HEK293T (cell line): ENCODE data around the gene UGDH.
"Not testable (repeated sequence)": the region's sequence is repeated elsewhere in the genome, so short reads cannot be mapped to it uniquely, and the experiment has no call there.

Experiments
- CTCF ChIA-PET: fragments of 350-600 bp; formaldehyde crosslinking; extraction: SDS; loops from one replicate; lab custom pipeline; 2021; ENCODE audit warnings: antibody characterized with exemption, inconsistent platforms; lab: Yijun Ruan, JAX
- POLR2A ChIA-PET: fragments of 350-600 bp; formaldehyde crosslinking; extraction: SDS; loops from one replicate; lab custom pipeline; 2020; ENCODE audit warnings: antibody characterized with exemption, inconsistent platforms; lab: Yijun Ruan, JAX
- DNase-seq: peaks from one replicate; pipeline ENCODE4 v3.0.0; 2012; ENCODE audit warnings: mixed read lengths; ENCODE audit errors: extremely low spot score
- ARNT ChIP-seq: fragments of 450-650 bp; IDR thresholded peaks from 2 replicates; pipeline ENCODE4 v1.6.1; 2017; ENCODE audit warnings: mild to moderate bottlenecking
- BHLHE40 ChIP-seq: fragments of 450-650 bp; IDR thresholded peaks from 2 replicates; pipeline ENCODE4 v1.6.1; 2016; ENCODE audit warnings: mild to moderate bottlenecking, moderate library complexity, borderline replicate concordance
- CTBP1 ChIP-seq: fragments of 450-650 bp; IDR thresholded peaks from 2 replicates; pipeline ENCODE4 v1.6.1; 2016; ENCODE audit warnings: borderline replicate concordance
- ELF4 ChIP-seq: fragments of 450-650 bp; IDR thresholded peaks from 2 replicates; pipeline ENCODE4 v1.6.1; 2017; ENCODE audit warnings: antibody characterized with exemption
- FOXA1 ChIP-seq: fragments of 450-650 bp; IDR thresholded peaks from 2 replicates; pipeline ENCODE4 v1.6.1; 2016; ENCODE audit warnings: mild to moderate bottlenecking
- FOXK2 ChIP-seq: fragments of 450-650 bp; IDR thresholded peaks from 2 replicates; pipeline ENCODE4 v1.6.1; 2016; ENCODE audit warnings: mild to moderate bottlenecking
- FOXM1 ChIP-seq: fragments of 450-650 bp; IDR thresholded peaks from 2 replicates; pipeline ENCODE4 v1.6.1; 2017; ENCODE audit warnings: mild to moderate bottlenecking, borderline replicate concordance
- HDGF ChIP-seq: fragments of 450-650 bp; IDR thresholded peaks from 2 replicates; pipeline ENCODE4 v1.6.1; 2017; ENCODE audit warnings: antibody characterized with exemption, borderline replicate concordance
- L3MBTL2 ChIP-seq: fragments of 450-650 bp; conservative IDR thresholded peaks from 2 replicates; pipeline ENCODE4 v1.6.1; 2016; ENCODE audit warnings: mild to moderate bottlenecking
- LEF1 ChIP-seq: fragments of 450-650 bp; IDR thresholded peaks from 2 replicates; pipeline ENCODE4 v1.6.1; 2017; ENCODE audit warnings: mild to moderate bottlenecking, borderline replicate concordance
- NFRKB ChIP-seq: fragments of 450-650 bp; IDR thresholded peaks from 2 replicates; pipeline ENCODE4 v1.6.1; 2016; ENCODE audit warnings: mild to moderate bottlenecking, moderate library complexity
- PKNOX1 ChIP-seq: fragments of 450-650 bp; IDR thresholded peaks from 2 replicates; pipeline ENCODE4 v1.6.1; 2016
- SP1 ChIP-seq: fragments of 450-650 bp; IDR thresholded peaks from 2 replicates; pipeline ENCODE4 v1.6.1; 2017
- SUZ12 ChIP-seq: fragments of 450-650 bp; IDR thresholded peaks from 2 replicates; pipeline ENCODE4 v1.6.1; 2016; ENCODE audit warnings: mild to moderate bottlenecking
- TARDBP ChIP-seq: fragments of 450-650 bp; IDR thresholded peaks from 2 replicates; pipeline ENCODE4 v1.6.1; 2016
- ZNF384 ChIP-seq: fragments of 450-650 bp; IDR thresholded peaks from 2 replicates; pipeline ENCODE4 v1.6.1; 2016

Gene UGDH

GRCh38 chr4:39533541-39533940 lies 6.3 kb upstream of the UGDH start:
- TF ChIP-seq SP1 (no peak), SUZ12 (no peak), CTBP1 (no peak), NFRKB (no peak), FOXA1 (no peak), TARDBP (no peak), ARNT (no peak)
- CTCF ChIA-PET: no interaction called here
- POLR2A ChIA-PET: no interaction called here
- DNase-seq: no peak

GRCh38 chr4:39532237-39532636 lies 5.0 kb upstream of the UGDH start:
- CTCF ChIA-PET, DNase-seq, POLR2A ChIA-PET: not testable (repeated sequence)

GRCh38 chr4:39530682-39531081 lies 3.4 kb upstream of the UGDH start:
- POLR2A ChIA-PET: no interaction called here
- TF ChIP-seq FOXA1 (no peak), NFRKB (no peak), ELF4 (no peak), FOXK2 (no peak), TARDBP (no peak), FOXM1 (no peak), ZNF384 (no peak), L3MBTL2 (no peak), ARNT (no peak), CTBP1 (no peak), SP1 (no peak)
- CTCF ChIA-PET: no interaction called here
- no peak for DNase-seq

- ChIA-PET POLR2A (no interaction called here), CTCF (interaction anchor here (0.6 kb wide), 1 partner anchor 18 kb away, joined by 3 read pairs; no protein-coding TSS in a partner anchor)
- TF ChIP-seq FOXK2: no peak
- no peak for TF ChIP-seq CTBP1
- no peak for TF ChIP-seq ELF4
- no peak for TF ChIP-seq SP1
- TF ChIP-seq FOXA1: no peak
- no peak for TF ChIP-seq ARNT
- no peak for TF ChIP-seq L3MBTL2
- no peak for TF ChIP-seq FOXM1
- no peak for TF ChIP-seq HDGF
- TF ChIP-seq NFRKB: no peak
- no peak for TF ChIP-seq BHLHE40
- no peak for TF ChIP-seq PKNOX1
- no peak for TF ChIP-seq ZNF384
- TF ChIP-seq SUZ12: no peak
- TF ChIP-seq LEF1: no peak
- TF ChIP-seq TARDBP: no peak
- DNase-seq: no peak
Measured at GRCh38 chr4:39529534-39529933, 2.3 kb upstream of the UGDH start.

GRCh38 chr4:39528061-39528465 lies 824 bp upstream of the UGDH start:
- no peak for DNase-seq
- POLR2A ChIA-PET: interaction anchor here (0.9 to 1.4 kb wide), 6 partner anchors 15 to 102 kb away, joined by 4 to 14 read pairs (median 5); partner anchors contain the start of genes LIAS and RPL9

GRCh38 chr4:39526765-39527295 lies 409 bp downstream of the UGDH start:
- DNase-seq: no peak
- ChIA-PET POLR2A (interaction anchor here (0.6 to 1.4 kb wide), 27 partner anchors 8 to 451 kb away, joined by 3 to 20 read pairs (median 4); partner anchors contain the start of genes LIAS, PDS5A, RPL9 and SMIM14), CTCF (no interaction called here)
- TF ChIP-seq ELF4 (no peak), PKNOX1 (no peak), ZNF384 (no peak), FOXK2 (no peak), LEF1 (no peak), NFRKB (no peak), TARDBP (no peak), L3MBTL2 (no peak), HDGF (no peak), BHLHE40 (no peak), ARNT (no peak), FOXA1 (no peak), FOXM1 (no peak), CTBP1 (no peak), SUZ12 (no peak)

More at GRCh38 chr4:39528061-39528465, 824 bp upstream of the UGDH start:
- TF ChIP-seq FOXK2 (no peak), NFRKB (no peak), ELF4 (no peak), SP1 (no peak), FOXA1 (no peak), L3MBTL2 (no peak), FOXM1 (no peak), HDGF (no peak), CTBP1 (no peak), BHLHE40 (no peak), LEF1 (no peak), SUZ12 (no peak), PKNOX1 (no peak), ARNT (no peak), ZNF384 (no peak), TARDBP (no peak)
- CTCF ChIA-PET: no interaction called here
